Activated effector memory CD4-positive, alpha-beta T cell treated with Interleukin-2 at 50 U/mL for 16 hours (primary cell): ENCODE results near the gene HCFC1R1.
A peak's percentile ranks its signal among the peaks of the same experiment; 100 is the strongest.

Experiments used
- DNase-seq: peaks from one replicate; pipeline ENCODE4 v3.0.0-alpha.2; 2020

Gene HCFC1R1

DNA sequence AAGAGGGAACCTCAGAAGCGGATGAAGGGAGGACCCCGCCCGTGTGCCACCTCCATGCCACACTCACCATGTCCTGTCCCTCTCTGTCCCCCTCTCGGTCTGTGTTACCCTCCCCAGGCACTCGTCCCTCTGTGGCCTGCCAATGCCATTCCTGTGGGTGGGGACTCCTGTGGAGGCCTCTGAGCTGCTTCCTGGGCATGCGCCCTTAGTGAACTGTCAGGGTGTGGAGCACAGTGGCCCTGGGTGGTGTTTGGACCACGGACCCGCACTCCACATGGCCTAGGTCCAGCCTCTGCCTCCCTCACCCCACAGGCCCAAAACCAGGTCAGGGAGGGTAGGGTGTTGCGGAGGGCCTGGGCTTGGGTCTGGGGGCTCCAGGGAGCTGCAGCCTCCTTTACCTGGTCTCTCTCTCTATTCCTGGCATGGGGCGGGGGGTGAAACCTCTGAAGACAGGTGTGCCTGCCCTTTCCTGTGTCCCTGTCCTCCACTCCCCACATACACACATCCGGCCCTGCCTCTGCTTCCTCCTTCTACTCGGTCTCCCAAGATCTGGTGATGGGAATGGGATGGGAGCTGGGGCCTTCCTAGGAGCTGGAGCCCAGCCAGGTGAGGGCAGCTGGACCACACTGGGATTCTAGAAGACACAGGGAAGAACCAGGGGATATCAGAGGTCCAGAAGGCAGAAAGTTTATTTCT is 32.0 kb downstream of the HCFC1R1 start:
- DNase-seq: no peak

DNA sequence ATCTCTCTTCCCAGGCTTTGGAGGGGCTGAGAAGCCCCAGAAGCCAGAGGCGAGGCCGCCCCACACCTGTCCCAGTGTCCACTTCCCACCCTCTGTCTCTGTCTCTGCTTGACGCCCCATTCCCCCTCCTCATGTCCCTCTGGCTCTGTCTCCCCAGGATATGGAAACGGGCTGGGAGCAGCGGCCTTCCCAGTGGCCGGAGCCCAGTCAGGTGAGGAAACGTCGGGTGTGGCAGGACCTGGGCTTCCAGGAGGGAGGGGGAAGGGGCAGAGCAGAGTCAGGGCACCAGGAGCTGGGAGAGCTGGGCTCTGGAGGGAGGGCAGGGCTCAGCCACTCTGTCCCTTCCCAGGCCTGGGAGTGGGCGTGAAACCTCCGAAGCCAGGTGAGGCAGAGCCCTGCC is 32.9 kb downstream of the HCFC1R1 start:
- no peak for DNase-seq

DNA sequence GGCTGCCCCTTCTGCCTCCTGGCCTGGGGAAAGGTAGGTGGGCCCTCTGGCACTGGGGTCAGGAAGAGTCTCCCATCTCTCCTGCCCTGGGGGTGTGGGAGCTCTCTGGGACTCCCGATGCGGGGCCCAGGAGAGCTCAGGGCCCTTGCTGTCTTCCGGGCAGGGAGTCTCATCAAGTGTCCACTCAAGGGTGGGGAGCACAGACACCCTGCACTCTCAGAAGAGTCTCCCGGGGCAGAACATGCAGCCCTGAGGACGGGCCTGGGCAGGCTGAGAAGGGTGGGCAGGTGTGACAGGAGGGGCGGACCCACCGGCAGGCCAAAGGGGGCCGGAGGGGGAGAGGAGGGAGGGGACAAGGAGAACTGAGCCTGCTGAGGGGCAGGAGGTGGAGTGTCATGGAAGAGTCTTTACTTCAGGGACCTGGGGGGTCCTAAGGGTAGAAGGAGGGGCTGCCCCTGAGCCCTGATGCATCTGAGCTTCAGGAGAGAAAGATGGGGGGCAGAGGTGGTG is 35.1 kb downstream of the HCFC1R1 start:
- no peak for DNase-seq

DNA sequence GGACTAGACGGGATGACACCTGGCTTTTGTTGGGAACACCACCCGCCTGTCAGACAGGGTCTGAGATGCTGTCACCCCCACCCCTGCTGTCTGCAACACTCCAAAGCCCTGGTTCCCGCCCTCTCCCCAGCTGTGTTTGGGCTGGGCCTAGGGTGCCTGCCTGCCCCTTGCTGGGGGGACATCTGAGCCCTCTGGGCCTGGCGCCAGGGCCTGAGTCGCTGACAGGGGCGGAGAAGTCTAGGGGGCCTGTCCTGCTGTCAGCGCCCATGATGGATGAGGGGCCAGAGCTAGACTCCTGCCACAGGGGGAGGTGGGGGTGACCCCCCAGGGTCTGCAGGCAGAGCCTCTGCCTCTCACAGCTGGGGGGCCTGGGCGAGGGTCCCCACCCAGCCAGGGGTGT is 35.9 kb downstream of the HCFC1R1 start:
- no peak for DNase-seq

DNA sequence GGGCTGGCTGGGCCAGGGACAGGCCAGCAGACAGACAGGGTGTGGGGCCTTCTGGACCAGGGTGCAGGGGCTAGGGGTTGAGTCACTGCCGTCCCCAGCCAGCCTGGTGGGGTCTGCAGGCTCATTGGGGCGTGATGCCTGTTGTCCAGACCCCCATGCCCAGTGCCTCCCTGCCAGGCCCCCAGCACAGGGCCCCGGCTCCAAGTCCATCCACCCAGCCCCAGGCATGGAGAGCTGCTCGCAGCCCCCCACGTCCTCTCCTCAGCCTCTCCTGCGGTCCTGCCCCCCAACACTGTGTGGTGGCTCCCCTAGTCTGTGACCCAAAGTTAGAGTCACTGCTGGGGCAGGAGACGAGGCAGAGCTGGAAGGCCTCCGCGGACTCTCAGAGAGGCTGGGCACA is 36.5 kb downstream of the HCFC1R1 start:
- DNase-seq: no peak

DNA sequence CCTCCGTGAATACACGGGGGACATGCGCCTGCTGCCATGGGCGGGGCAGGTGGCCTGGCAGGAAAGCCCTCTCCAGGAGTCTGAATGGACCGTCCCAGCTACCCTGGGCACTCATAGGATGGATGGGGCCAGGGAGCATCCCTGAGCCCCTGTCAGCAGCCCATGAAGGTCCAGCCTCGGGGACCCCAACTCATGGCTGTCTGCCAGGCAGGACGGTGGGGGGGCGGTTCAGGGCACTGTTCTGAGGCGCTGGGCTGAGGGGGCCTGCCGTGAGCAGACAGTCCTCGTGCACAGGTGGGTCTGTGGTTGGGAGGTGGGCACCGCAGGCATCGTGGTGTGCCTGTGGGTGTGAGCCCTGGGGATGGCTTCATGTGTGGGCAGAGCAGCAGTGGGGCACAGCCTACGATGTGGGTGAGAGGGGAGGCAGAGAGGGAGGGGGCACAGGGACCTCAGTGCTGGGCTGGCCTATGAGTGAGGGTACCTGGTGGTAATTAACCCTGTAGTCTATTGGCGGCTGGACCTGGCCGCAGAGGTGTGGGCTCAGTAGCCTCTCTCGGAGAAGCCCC is 37.0 kb downstream of the HCFC1R1 start:
- no peak for DNase-seq

DNA sequence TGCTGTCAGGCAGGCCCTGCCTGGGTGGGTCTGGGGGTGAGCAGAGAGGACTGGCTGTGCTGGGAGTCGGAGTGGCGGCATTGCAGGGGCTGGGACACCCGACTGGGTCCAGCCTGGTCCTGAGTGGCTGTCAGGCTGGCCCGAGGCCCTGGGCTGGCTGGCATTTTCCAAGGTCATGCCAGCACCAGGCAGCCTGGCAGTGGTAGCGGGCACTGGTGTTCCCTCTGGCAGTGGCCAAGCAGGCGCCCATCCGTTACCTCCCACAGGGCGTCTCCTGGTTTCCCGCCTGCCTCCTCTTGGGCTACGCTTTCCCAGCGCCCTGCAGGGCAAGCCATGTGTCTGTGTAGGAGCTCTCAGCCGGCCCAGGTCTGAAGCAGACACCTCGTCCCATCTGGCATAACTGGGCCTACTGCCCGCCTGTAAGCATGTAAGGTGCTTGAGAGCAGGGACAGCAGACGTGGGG is 37.8 kb downstream of the HCFC1R1 start:
- DNase-seq: no peak

DNA sequence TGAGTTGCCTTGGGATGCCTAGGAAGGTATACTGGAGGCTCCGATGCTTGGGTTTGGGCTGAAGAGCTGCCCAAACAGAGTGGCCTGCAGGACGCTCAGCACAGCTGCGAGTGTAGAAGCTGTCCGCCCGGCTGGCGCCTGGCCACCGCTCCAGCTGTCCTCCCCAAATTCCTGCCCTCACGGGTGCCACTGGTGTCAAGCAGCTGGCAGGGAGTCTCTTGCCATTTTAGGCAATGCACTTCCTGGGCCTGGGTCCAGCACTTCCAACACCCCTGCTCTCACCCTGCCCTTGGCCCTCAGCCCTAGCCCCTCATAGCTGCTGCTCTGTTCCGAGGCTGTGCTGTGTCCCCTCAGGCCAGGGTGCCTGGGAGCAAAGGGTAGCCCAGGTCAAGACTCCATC is 38.3 kb downstream of the HCFC1R1 start:
- DNase-seq: no peak

DNA sequence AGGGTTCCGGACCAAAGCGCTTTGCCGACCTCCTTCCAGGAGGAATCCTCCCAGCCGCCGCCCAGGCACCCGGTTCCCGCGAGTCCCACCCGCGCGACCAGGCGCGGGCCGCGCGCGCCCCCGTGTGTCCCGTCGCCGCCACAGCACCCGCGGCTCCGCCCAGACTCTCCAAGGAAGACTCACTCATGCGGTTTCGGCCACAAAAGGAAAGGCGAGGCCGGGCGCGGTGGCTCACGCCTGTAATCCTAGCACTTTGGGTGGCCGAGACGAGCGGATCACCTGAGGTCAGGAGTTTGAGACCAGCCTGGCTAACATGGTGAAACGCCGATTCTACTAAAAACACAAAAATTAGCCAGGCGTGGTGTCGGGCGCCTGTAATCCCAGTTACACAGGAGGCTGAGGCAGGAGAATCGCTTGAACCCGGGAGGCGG is 40.0 kb downstream of the HCFC1R1 start:
- peak; percentile 57 for DNase-seq

DNA sequence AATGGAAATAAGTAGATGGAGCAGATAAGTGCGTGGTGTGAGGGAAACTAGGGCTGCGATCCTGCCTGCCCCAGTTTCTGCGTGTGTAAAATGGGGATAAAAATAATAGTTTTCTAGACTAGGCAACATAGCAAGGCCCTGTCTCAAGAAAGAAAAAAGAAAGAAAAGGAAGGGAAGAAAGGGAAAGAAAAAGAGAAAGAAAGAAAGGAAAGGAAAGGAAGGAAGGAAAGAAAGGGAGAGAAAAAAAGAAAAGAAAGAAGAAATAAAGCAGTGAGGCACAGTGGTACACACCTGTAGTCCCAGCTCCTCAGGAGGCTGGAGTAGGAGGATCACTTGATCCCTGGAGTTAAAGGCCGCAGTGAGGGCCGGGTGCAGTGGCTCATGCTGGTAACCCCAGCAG is 41.3 kb downstream of the HCFC1R1 start:
- DNase-seq: no peak

DNA sequence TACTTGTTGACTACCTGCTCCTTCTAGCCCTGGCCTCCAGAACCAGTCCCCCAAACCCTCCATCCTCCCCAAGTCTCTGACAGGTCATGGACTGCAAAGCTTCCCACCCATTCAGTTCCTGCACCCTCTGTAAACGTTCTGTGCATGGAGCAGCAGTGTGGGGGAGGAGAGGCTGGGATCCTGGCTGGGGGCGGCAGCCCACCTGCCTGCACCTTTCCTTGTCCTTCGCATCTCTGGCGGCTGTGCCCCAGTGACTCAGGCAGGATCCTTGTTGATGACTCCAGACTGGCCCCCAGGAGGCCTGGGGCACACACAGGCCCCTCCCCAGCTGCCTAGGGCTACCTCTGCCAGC is 41.9 kb downstream of the HCFC1R1 start:
- no peak for DNase-seq

DNA sequence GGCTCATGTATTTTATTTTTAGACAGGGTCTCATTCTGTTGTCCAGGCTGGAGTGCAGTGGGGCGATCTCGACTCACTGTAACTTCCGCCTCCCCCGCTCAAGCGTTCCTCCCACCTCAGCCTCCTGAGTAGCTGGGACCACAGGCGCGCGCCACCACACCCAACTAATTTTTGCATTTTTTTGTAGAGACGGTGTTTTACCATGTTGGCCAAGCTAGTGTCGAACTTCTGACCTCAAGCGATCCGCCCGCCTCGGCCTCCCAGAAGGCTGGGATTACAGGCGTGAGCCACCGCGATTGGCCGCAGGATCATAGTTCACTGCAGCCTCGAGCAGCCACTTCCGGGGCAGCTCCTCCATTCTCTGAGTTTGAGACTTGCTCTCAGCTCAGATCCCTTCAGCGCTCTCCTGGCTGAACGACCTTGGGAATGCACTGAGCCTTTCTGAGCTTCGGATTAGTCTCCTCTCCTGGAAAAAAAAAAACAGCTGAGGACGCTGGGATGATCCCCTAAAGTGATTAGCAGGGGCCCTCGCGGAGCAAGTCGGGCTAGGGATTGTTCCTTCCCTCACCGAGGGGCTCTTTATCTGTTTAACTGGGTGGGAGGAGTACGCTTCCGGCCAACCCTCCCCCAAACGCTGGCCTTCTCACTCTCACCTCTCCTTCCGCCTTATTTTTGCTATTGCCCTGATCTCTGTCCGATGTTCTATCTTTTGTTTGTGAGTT is 42.4 kb downstream of the HCFC1R1 start:
- DNase-seq: no peak

DNA sequence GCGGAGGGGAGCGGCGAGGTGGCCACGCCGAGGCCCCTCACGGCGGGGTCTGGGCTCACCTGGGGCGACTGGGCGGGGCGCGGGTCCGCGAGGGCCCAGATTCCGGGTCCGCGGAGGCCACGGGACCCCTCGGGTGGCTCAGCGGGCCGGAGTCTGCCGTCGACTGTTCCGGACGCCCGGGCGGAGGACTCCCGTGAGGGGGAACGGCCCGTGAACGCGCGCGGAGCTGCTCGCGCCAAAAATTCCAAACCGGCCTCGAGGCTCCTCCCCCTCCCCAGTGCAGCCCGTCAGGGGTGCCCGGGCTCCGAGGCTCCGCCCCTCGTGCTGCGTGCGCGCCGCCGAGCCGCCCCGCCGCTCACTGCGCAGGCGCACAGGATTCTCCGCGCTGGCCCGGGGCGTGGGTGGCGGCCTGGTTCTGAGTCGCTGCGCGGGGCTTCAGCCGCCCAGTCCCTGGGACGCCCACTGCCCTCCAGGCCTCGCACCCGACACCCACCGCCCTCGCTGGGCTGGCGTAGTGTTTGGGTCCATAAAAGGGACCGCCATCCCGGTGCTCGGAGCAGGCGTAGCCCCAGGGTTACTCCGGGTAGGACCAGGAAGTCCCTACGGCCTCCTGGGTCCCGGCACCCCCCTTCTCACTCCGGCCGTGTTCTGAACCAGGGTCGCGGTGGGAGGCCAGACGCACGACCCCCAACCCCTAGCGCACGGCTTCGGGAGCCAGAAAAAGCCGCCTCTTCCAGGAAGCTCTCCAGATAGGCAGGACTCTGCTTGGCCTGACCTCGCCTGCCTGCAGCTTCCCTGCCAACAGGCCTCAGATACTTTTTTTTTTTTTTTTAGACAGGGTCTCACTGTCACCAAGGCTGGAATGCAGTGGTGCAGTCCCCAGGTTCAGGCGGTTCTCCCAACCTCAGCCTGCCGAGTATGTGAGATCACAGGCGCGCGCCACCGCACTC is 43.2 kb downstream of the HCFC1R1 start, which contains the start of gene PKMYT1:
Gene PKMYT1, minus strand, starts transcription at position 220 of the 950 bp plus-strand sequence. CDS start 789 bp downstream, outside the sequence.
- DNase-seq: peak; percentile 93

DNA sequence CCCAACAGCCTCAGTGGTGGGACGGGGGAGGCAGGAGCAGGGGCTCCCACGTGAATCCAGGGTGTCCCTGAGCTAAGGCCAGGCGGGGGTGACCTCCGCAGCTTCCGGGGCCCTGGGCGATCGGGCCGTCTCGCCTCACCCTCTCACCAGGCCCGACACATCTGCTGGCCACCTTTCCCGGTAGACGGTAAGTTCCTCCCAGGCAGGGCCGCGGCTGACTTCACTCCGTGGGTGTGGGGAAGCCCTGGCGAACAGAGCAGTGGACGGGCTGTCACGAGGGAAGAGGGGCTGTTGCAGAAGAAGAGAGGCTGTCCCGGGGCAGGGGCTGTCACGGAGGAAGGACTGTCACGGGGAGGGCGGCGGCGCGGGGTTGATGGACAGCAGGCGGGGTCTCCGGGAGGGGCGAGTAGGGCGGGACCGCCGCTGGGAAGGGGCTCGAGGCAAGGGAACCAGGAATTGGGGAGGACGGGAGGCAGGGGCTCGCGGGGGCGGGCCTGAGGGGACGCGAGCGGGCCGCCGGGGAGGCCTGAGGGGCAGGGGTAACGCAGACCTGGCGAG is 44.0 kb downstream of the HCFC1R1 start:
- DNase-seq: no peak

DNA sequence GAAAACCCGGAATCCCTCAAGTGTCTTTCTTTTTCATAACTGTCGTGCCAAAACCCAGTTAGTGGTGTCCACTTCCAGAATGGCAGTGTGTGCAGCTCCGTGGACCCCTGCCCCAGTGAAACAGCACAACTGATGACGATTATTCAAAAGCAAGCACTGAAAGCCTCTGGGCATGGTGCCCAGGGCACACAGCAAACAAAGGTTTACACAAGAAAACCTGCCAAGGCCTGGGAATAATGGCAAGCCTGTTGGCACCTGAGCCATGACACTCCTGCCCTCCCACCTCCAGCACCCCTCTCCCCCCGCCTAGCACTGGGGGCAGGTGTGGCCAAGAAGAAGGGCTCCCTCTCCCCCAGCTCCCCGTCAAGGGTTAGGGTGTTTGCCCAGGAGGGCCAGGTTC is 46.3 kb downstream of the HCFC1R1 start:
- DNase-seq: no peak

DNA sequence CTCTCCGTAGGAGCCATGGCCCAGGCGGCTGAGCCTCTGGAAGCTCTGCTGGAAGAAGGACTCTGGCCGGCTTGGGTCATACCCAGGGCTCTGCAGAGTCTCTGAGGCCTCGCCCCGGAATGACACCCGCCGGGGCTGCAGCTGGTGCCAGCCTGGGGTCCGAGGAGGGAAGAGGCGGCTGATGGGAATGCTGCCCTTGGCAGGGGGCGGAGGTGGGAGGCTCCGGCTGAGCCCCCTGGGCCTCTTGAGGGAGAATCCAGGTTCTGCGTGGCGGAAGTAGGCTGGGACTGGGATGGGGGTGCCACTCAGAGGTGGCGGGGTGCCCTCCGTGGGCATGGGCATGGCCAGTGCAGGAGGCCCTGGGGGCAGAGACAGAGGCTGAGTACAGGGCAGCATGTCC is 47.1 kb downstream of the HCFC1R1 start:
- DNase-seq: no peak

DNA sequence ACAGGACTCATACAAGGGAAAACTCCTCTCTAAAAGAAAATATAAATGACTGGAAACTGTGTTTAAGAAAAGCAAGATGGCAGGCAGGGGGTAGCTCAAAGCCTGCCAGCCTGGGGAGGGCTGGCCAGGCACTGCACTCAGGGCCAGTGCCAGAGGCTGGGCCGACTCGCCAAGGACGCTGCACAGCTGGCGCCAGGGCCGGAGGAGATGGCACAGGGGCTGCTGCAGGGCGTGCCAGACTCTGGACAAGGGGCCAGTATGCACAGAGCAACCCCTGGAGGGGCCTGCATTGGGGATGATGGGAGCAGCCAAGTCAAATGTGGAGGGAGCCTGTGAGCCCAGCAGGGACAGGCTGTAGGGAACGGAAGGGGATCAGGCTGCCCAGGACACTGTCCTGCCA is 47.5 kb downstream of the HCFC1R1 start:
- DNase-seq: no peak

DNA sequence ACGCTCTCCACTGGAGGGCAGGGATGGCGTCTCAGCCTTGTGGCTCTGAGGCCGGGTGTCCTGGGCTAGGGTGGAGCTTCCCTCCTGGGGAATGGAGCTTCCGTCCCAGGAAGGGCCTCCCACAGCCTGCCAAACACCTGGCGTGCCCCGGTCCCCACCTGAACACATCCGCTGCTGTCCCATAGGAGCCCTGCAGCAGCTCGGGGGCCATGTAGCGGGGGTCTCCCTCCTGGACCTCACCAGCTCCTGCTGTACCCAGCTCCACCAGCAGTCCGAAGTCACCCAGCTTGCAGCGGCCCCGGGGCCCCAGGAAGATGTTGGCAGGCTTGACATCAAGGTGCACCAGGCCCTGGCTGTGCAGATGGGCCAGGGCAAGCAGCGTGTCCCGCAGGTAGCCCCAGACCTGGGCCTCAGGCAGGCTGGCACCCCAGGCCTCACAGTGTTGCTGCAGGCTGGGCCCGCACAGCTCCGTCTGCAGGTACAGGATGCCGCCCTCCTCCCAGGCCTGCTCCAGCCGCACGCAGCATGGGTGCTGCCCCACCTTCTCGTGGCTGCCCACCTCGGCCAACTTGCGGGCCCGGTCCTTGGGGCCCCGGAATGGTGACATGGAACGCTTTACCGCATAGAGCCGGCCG is 48.5 kb downstream of the HCFC1R1 start:
- no peak for DNase-seq

DNA sequence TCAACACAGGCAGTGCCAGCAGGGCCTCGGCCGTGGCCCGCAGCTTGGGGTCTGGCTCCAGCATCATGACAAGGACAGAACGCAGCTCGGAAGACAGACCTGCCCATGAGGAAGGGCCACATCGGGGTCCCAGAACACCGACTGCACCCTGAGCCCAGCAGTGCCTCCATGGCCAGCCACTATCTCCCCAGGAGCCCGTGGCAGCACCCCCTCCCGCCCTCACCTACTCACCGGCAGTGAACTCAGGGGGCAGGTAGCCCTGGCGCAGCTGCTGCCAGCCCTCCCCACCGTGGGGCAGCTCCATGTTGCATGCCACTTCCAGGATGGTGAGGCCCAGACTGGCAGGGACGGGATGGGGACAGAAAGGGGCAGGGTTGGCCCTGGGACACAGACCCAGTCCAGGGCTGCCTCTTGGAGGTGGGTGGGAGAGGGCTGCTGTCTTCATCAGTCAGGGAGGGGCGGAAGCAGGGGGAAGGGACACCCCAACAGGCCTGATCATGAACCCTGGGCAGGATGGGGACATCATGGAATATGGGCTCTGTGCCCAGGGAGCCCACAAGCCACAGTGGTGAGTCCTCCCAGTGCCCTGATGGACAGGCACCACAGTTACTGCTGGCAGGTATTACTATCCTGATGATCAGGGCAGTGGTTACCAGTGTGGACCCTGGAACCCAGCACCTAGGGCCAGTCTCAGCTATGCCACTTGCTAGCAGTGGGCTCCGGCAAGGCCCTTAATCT is 49.3 kb downstream of the HCFC1R1 start:
- DNase-seq: no peak

DNA sequence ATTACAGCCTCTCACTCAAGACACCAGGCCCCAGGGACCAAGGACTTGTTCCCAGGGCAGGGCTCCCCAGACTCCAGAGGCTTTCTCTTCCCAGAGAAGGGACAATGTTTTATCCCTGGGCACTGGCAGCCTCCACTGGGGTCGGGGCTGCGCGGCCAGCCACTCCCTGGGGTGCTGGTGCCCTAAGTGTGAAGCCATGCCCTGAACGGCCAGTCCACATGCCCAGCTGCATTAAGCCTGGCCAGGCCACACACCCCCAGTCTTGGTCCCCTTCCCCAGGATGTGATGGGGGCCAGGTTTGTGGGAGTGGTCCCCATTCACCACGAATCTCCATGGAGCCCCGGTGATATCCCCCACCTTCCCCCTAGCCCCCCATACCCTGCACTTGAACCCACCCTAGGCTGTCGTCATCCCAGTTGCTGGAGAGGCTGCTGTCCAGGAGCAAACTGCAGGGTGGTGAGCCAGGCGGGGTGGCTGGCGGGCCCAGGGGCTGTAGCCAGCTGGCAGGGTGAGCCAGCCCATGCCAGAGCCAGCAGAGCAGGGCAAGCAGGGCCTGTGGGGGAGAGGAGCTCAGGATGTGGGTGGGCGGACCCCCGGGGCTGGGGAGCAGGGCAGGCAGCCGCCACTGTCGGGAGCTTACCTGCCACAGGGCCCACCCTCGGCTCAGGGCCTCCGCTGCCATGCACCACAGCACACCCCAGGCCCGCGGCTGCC is 50.0 kb downstream of the HCFC1R1 start:
- no peak for DNase-seq

DNA sequence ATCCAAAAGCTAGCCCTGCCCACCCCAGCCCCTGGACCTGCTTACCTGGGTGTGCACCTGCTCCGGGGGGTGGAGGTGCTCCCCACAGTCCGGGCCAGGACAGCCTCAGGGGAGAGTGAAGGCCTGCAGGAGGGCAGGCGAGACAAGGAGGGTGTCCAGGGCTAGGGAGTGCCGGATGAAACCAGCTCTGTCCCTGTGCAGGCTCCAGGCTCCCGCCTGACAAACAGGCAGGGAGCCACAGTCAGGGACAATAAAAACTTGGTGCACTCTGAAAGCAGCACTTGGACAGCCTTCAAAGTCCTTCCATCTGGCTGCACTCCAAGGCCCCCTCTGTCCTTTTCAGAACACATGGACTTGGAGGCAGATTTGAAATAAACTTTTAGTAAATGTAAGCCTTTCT is 50.6 kb downstream of the HCFC1R1 start:
- DNase-seq: no peak
